KOPT-K1 (cell line): ENCODE measurements around the gene SGK2.
"Not testable (repeated sequence)": the region's sequence is repeated elsewhere in the genome, so short reads cannot be mapped to it uniquely, and the experiment has no call there.

Source experiments
- H3K27ac ChIP-seq: fragments of 200-600 bp; sonication (generic); 2 replicates; pipeline ENCODE4 v1.5.1; 2016; ENCODE audit warnings: antibody characterized with exemption, mild to moderate bottlenecking, low read depth, low read length; ENCODE audit not compliant: poor library complexity, severe bottlenecking
- H3K36me3 ChIP-seq: fragments of 200-600 bp; sonication (generic); 2 replicates; pipeline ENCODE4 v1.5.1; 2017; ENCODE audit warnings: antibody characterized with exemption, mild to moderate bottlenecking, low read length, moderate library complexity; ENCODE audit not compliant: insufficient read depth
- H3K9me3 ChIP-seq: fragments of 200-600 bp; sonication (generic); 2 replicates; pipeline ENCODE4 v1.5.1; 2017; ENCODE audit warnings: antibody characterized with exemption, low read length, mild to moderate bottlenecking; ENCODE audit not compliant: insufficient read depth, poor library complexity, severe bottlenecking

The SGK2 gene

DNA sequence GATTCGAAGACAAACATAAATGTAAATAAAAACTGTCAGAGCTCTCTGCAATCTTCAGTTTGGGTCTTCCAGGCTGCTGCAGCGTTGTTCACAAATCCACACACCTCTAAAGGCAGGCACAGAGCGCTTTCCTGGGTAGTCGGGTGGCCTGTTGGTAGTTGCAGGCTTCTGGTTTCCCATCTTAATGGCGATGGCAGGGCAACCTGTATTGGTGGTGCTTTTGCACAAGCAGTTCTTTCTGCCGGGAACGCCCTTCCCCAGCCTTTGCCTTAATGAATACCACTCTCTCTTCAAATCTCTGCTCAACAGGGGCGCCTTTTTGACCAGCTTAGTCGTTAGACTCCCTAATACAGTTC is 31.2 kb downstream of the SGK2 start:
- Histone ChIP-seq H3K36me3 (no peaks in the 10 kb centered on the region), H3K27ac (peak overlapping the region; percentile 75), H3K9me3 (no peaks in the 10 kb centered on the region)

DNA sequence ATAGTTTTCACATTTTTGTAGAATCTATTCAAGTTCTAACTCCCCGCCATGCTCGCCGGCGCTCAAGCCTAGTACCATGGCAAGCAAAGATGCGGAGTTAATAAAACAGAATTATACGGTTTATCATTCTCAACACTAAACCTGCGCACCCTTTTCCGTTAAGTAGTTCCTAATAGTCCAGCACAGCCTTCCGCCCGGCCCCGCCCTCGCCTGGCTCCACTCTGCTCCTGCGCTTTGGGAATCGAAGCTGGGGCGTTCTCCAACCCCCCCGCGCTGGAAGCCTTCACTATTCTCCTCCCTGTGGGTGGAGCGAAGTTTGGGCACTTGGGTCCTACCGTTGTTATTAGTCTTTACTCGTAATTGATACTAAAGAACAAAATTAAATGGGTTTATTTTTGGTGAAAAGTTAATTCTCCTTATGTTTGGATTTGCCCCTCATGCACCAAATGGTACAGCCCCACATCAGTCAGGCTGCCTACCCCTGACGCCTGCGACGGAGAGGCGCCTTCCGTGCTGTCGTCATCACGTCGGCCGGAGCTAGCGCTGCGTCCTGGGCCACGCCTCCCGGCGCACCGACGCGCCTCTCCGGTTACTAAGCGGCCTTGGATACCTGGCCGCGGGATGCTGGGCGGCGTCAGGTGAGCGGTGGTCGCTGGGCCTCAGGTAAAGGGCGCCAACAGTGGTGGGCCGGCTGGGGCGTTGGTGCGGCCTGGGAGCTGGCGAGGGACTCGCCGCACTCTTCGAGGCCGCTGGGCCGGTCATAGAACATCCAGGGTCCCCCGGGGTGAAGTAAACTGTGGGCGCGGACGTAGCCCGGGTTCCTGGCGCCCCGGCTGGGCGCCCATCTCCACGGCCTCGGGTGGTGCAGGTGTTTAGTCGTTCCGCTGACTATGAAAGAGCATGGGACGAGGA is 31.8 kb downstream of the SGK2 start, which contains the start of gene IFT52:
Gene IFT52 (plus strand): TSS at position 546 of the 912 bp plus-strand sequence. CDS start 3,762 bp downstream, outside the sequence.
- Histone ChIP-seq H3K27ac (peak within 1 kb of the TSS; percentile 75), H3K9me3 (no peaks in the 10 kb centered on the region)

DNA sequence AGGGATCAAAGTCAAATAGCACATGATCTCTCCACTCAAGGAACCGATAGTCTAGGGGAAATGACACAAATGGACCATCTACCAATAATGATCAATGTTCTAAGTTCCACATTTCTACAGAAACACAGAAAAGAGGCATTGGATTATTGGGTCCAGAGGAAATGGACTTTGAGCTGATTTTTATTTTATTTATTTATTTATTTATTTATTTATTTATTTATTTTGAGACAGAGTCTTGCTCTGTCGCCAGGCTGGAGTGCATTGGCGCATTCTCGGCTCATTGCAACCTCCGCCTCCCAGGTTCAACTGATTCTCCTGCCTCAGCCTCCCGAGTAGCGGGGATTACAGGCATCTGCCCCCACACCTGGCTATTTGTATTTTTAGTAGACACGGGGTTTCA is 43.1 kb downstream of the SGK2 start:
- H3K27ac ChIP-seq = not testable (repeated sequence)

More for the DNA sequence above, 31.8 kb downstream of the SGK2 start, which contains the start of gene IFT52:
- peaks cover 3% of the 10 kb centered on the region for H3K36me3 ChIP-seq

DNA sequence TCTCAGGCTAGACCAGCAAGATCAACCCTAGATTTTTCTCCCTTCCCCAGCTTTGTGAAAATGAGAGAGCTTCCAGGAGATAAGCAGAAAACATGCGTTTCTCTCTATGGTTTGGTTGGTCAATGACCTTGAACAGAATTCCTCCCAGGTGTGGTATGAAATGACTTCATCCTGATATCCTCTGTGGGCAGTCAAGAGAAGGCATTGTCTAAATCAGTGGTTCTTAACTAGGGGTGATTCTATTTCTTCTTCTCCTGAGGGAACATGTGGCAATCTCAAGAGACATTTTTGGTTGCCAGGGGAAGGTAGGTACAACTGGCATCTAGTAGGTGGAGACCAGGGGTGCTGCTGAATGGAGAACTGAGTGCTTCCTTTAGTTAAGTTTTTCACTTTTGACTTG is 44.3 kb downstream of the SGK2 start:
- H3K27ac ChIP-seq = no peak overlapping the region
- no peaks in the 10 kb centered on the region for H3K9me3 ChIP-seq
- peaks cover 35% of the 10 kb centered on the region for H3K36me3 ChIP-seq

More for the DNA sequence above, 43.1 kb downstream of the SGK2 start:
- peaks cover 46% of the 10 kb centered on the region for H3K36me3 ChIP-seq
- H3K9me3 ChIP-seq = not testable (repeated sequence)

DNA sequence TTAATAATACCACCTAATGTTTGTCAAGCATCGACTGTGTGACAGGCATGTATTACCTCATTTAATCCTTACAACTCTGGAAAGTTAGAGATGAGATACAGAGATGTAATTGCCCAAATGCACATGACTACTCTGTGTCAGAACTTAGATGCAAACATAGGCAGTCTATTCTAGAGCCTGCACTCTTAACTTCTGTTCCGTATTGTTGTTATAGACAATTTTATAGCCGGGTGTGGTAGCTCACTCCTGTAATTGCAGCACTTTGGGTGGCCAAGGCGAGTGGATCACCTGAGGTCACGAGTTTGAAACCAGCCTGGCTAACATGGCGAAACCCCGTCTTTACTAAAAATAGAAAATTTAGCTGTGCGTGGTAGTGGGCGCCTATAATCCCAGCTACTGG is 46.9 kb downstream of the SGK2 start:
- H3K36me3 ChIP-seq = peaks cover 22% of the 10 kb centered on the region

DNA sequence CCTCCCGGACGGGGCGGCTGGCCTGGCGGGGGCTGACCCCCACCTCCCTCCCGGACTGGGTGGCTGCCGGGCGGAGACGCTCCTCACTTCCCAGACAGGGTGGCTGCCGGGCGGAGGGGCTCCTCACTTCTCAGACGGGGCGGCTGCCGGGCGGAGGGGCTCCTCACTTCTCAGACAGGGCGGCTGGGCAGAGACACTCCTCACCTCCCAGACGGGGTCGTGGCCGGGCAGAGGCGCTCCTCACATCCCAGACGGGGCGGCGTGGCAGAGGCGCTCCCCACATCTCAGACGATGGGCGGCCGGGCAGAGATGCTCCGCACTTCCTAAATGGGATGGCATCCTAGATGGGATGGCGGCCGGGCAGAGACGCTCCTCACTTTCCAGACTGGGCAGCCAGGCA is 48.5 kb downstream of the SGK2 start:
- H3K27ac ChIP-seq, H3K9me3 ChIP-seq: not testable (repeated sequence)
- H3K36me3 ChIP-seq = peaks cover 22% of the 10 kb centered on the region

More for the DNA sequence above, 46.9 kb downstream of the SGK2 start:
- no peaks in the 10 kb centered on the region for H3K9me3 ChIP-seq
- no peak overlapping the region for H3K27ac ChIP-seq

DNA sequence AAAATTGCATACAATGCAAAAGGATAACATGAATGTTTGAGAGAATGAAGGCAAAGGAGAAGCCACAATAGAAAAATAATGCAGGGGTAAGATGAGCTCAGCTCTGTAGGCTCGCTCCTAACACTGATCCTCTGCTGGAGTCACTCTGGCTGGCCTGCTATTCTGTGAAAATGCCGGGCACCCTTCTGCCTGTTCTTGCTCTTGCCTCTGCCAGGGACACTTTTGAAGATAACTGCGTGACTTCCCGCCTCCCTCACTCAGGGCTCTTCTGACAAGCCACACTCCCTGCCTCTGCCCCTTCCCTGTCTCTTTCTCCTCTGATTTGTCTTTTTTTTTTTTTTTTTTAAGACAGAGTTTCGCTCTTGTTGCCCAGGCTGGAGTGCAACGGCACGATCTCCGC is 72.8 kb downstream of the SGK2 start:
- Histone ChIP-seq H3K36me3 (peaks cover 23% of the 10 kb centered on the region), H3K27ac (no peak overlapping the region), H3K9me3 (no peaks in the 10 kb centered on the region)
